ENCODE data around the gene TM9SF4.
A peak's percentile ranks its signal among the peaks of the same experiment; 100 is the strongest.

The TM9SF4 gene

GRCh38 chr20:32109392-32110172 lies at the start of gene TM9SF4:
Gene TM9SF4, plus strand, starts transcription at chr20:32109714. Its CDS starts 27 bp downstream, at chr20:32109741.
- peak; percentile 92 for DNase-seq

GRCh38 chr20:32062776-32063170 lies 46.7 kb upstream of the TM9SF4 start:
- no peak for DNase-seq

GRCh38 chr20:32063695-32064094 lies 45.8 kb upstream of the TM9SF4 start:
- no peak for DNase-seq

DNA sequence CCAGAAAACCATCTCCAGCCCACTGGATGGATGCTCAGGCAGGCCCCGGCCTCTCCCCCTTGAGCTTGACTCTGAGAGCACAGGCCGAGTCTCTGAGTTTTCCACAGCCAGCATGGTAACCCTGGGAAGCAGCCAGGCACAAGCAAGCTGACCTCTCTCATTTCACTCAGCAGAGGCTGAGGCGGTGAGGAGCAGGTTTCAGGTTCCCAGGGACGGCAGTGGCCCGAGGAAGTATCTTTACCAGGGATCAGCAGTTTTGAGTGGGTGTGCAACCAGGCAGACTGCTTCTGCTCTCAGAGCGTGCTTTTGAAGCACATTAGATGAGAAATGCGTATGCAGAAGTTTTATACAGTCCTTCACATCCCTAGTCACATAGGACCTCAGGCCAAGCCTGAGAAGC lies 44.8 kb upstream of the TM9SF4 start:
- DNase-seq = no peak

DNA sequence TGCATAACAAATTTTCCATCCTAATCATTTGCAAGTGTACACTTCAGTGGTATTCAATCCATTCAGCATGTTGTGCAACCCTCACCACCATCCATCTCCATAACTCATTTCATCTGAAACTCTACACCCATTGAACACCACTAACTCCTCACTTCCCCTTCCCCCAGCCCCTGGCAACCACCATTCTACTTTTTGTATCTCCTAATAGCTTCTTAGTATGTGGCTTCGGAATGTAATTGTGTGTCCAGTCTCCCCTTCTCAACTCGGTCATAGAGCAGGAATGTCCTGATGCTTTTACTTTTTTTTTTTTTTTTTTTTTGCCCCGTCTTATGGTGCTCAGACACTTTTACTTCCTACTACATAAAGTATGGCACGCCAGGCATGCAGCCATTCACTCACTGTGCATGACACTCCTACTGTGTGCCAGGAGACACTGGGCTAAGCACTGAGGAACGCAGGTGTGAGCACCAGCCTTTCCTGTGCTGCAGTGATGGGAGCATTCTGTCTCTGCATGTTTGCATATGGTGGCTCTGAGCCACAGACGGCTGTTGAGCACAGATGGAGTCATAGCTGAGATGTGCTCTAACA lies 42.2 kb upstream of the TM9SF4 start:
- no peak for DNase-seq

DNA sequence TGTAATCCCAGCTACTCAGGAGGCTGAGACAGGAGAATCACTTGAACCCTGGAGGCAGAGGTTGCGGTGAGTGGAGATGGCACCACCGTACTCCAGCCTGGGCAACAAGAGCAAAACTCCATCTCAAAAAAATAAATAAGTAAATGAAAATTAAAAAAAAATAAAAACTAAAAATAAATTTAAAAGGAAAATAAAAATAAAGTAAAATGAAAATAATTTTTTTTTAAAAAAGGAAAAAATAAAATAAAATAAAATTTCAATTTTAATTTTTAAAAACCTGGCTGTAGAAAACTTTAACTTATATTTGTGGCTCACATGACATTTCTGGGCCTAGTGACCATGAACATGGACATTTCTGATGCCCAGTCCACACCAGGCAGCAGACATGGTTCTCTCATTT lies 41.3 kb upstream of the TM9SF4 start:
- no peak for DNase-seq

DNA sequence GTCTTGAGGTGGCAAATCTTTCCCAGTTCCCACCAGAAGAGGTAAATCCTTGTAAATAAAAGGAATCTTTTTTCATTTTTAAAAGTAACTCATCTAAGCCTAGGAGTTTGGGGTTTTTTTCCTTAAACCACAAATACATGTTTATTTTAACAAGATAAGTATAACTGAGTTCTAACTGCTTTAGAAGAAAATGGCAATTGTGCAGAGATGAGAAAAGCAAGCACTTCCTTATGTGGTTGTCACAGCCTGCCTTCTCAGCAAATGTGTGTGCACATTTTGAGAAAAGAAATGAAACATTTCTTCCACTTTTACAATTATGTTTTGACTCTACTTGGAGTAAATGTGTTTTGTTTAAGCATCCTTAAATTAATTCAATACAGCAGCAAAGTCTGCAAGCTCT lies 39.8 kb upstream of the TM9SF4 start:
- no peak for DNase-seq

- DNase-seq = no peak
These were observed 39.2 kb upstream of the TM9SF4 start for GRCh38 chr20:32070282-32070681.

DNA sequence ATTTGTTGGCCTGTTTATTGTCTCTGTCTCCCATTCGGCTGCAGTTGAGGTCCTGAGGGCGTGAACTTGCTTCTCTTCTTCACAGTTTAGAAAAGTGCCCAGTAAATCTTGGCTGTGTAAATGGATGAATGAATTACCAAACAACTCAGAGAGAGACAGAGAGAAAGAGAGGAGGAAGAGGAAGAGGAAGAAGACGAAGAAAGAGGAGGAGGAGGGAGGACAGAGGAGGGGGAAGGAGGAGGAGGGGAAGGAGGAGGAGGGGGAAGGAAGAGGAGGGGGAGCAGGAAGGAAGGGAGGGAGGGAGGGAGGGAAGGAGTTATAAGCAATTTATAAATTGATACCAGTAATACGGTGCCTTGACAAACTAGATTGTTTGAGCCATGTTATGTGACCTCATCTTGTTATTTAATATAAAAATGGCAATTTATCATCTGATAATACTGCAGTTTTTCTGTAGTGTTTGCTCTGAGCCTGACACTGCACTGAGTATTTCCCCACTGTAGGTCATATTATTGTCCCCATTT lies 38.8 kb upstream of the TM9SF4 start:
- no peak for DNase-seq

DNA sequence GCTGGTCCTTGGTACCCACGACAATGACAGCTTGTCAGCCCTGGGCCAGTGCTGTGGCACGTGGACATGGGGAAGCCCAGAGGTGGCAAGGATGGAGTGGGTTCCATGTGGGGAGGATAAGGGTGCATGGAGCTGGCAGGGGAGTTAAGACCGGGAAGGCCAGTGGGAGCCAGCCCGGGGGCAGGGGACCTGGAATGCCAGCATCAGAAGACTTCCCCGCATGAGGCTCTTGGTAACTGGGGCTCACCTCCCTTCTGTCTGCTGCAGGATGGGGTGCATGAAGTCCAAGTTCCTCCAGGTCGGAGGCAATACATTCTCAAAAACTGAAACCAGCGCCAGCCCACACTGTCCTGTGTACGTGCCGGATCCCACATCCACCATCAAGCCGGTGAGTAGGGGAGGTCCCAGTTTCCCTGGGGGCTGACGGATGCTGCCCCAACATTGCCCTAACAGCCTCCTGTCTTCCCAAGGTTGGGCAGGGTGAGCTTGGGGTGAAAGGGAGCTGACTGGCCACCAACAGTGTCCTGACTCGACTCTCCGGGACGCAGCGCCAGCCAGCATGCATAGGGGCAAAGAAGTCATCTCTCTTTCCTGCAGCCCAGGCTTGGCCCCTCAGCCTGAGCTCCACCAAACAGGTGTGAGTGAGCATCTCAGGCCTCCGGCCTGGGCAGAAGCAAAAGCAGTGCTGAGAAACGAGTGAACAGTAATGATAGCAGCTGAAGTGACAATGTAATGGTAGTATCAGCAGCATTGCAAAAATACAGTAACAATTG lies 37.9 kb upstream of the TM9SF4 start:
- no peak for DNase-seq

GRCh38 chr20:32072168-32072750 lies 37.3 kb upstream of the TM9SF4 start:
- no peak for DNase-seq

- DNase-seq = no peak
These were observed 34.0 kb upstream of the TM9SF4 start for GRCh38 chr20:32075534-32075933.

DNA sequence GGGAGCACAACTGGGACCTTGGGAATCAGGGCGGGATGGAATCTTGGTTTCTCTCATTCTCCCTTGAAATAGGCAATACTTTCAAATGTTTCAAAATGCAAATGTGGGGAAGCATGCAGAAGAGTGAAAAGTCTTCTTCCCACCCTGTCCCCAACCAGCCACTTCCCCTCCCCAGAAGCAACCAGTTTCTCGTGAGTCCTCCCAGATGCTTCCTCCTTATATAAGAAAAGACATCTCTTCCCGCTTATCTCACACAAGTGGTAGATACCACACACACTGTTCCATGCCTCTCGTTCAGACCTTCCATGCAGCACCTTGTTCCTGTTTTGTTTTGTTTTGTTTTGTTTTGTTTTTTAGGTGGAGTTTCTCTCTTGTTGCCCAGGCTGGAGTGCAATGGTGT lies 32.3 kb upstream of the TM9SF4 start:
- DNase-seq = no peak

- DNase-seq = no peak
These were observed 31.2 kb upstream of the TM9SF4 start for GRCh38 chr20:32078322-32078721.

- DNase-seq = no peak
These were observed 30.7 kb upstream of the TM9SF4 start for GRCh38 chr20:32078791-32079190.

DNA sequence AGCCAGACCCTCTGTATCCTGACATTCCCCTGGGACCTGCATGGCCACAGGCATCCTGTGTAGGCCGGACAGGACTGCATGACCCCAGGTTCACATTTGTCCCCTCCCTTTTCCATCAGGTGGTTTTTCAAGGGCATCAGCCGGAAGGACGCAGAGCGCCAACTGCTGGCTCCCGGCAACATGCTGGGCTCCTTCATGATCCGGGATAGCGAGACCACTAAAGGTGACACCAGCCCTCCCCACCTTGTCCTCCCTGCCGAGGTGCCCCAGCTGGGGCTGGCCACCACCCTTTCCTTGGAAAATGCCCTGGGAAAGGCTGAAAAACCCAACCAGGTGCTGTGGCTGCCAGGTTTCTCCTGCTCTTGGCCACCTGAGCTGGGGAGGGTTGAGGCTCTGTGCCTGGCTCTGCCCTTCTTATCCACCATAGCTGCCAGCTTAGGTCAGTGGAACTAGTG lies 29.8 kb upstream of the TM9SF4 start:
- DNase-seq = no peak

GRCh38 chr20:32080783-32081182 lies 28.7 kb upstream of the TM9SF4 start:
- no peak for DNase-seq

DNA sequence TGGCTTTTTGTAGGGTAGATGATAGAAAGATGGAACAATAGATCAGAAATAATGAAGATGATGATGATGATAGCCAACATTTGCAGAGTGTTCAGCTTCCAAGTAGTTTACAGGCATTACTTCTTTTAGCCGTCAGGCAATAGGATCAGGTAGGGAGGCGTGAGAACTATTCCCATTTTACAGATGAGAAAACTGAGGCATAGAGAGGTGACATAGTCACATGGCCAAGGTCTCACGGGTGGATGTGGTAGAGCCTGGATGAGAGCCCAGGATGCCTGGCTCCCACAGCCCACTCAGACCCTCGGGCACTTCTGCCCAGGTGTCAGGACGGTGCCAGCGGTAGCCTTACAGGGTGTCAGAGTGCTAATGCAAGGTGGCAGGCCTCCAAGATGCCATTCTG lies 26.0 kb upstream of the TM9SF4 start:
- no peak for DNase-seq

DNA sequence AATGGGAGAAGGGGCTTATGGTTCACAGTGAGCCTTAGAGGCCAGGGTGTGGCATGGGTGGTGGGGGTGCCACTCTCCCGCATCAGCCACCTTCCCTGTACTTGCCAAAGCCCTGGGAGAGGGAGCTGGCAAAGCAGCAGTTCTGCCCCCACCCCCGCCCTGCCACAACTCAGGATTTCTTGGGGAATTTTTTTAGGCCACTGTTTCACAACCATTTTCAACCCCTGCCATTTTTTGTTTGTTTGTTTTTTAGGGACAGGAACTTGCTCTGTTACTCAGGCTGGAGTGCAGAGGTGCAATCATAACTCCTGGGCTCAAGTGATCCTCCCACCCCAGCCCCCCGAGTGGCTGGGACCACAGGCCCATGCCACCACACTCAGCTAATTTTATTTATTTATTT lies 22.4 kb upstream of the TM9SF4 start:
- DNase-seq = no peak

- no peak for DNase-seq
These were observed 20.8 kb upstream of the TM9SF4 start for GRCh38 chr20:32088759-32089158.

DNA sequence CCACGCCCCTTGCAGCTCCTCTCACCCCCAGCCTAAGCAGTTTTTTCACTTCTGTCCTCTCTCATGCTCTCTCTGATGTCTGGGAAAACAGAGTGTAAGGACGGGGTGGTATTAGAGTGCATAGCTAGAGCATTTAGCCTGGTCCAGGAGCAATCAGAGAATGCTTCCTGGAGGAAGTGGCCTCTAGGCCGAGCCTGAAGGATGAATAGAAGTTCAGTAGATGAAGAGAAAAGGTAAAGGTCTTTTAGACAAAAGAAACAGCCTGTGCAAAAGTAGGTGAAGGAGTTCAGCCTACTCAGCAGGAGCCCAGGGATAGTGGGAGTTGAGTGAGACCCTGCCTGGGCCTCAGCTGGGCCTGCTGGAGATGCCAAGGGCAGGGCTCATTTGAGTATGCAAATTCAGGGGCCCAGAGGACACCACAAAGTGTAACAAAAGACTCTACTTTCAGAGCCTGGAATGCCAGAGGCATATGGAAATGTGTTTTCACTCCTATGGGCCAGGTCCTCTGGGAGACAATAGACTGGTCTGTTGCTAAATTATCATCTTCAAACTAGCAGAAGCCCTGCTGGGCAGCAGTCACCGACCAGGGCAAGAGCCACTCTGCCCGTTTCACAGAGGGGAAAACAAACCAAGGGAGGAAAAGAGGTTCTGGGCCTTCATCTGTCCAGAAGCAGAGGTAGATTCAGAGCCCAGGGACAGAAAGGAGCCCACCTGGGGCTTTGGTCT lies 19.7 kb upstream of the TM9SF4 start:
- no peak for DNase-seq

- peak; percentile 36 for DNase-seq
These were observed 17.6 kb upstream of the TM9SF4 start for GRCh38 chr20:32091888-32092346.
